Lower leg skin (tissue), 3 donors: ENCODE results near the gene C1QL1.

ENCODE experiments used
- POLR2A ChIP-seq, 2 donors: fragments of 450-650 bp; IDR thresholded peaks; one replicate each; pipeline ENCODE4 v1.6.1; 2016 to 2017; ENCODE audit warnings: antibody characterized with exemption in 2 of 2, mild to moderate bottlenecking in 1 of 2, moderate library complexity in 1 of 2
- TF ChIP-seq, protein P1 (sequence below), 3 donors: fragments of 450-650 bp; IDR thresholded peaks; one replicate each; pipeline ENCODE4 v1.5.1; 2016; ENCODE audit warnings: antibody characterized with exemption in 3 of 3, mild to moderate bottlenecking in 3 of 3, moderate library complexity in 2 of 3

DNA sequence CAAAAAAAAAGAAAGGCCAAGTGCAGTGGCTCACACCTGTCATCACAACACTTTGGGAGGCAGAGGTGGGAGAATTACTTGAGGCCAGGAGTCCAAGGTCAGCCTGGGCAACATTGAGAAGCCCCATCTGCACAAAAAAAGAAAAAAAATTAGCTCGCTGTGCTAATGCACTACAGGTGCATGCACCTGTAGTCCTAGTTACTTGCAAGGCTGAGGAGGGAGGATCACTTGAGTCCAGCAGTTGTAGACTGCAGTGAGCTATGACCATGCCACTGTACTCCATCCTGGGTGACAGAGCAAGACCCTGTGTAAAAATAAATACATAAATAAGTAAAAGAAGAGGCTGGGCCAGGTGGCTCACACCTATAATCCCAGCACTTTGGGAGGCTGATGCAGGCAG lies 43.7 kb upstream of the C1QL1 start:
- TF ChIP-seq, protein P1, sequence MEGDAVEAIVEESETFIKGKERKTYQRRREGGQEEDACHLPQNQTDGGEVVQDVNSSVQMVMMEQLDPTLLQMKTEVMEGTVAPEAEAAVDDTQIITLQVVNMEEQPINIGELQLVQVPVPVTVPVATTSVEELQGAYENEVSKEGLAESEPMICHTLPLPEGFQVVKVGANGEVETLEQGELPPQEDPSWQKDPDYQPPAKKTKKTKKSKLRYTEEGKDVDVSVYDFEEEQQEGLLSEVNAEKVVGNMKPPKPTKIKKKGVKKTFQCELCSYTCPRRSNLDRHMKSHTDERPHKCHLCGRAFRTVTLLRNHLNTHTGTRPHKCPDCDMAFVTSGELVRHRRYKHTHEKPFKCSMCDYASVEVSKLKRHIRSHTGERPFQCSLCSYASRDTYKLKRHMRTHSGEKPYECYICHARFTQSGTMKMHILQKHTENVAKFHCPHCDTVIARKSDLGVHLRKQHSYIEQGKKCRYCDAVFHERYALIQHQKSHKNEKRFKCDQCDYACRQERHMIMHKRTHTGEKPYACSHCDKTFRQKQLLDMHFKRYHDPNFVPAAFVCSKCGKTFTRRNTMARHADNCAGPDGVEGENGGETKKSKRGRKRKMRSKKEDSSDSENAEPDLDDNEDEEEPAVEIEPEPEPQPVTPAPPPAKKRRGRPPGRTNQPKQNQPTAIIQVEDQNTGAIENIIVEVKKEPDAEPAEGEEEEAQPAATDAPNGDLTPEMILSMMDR (IDR thresholded peaks at IDR 0.05) = no peak
- TF ChIP-seq POLR2A (IDR thresholded peaks at IDR 0.05) = no peak
